Lung (tissue), 13 donors: Measurements from ENCODE around the gene CELA3B. TPM values are rescaled to one million over a fixed set of nuclear protein-coding genes. Genes with fewer than 3 reads are reported as not detected.

Experiments used
- ATAC-seq: fragments of 200-7000 bp; cut with Tn5 transposase; one replicate; pipeline ENCODE4 v1.9.1; 2020; ENCODE audit warnings: moderate number of reproducible peaks; ENCODE audit not compliant: insufficient read depth, low FRiP score
- DNase-seq, 3 donors: peaks; one replicate each; pipeline ENCODE4 v3.0.0-alpha.2; 2013 to 2017
- H3K27ac ChIP-seq, 2 donors: one replicate each; pipeline ENCODE4 v1.5.1; 2013; ENCODE audit warnings: mild to moderate bottlenecking in 2 of 2, moderate library complexity in 2 of 2, control low read depth in 1 of 2, inconsistent platforms in 1 of 2, low read depth in 1 of 2, low read length in 1 of 2
- H3K27me3 ChIP-seq, 3 donors: one replicate each; pipeline ENCODE4 v1.5.1; 2013; ENCODE audit warnings: low read length in 2 of 3; ENCODE audit not compliant: control insufficient read depth in 3 of 3, insufficient read depth in 3 of 3
- H3K36me3 ChIP-seq, 4 donors: one replicate each; pipeline ENCODE4 v1.5.1; 2013; ENCODE audit warnings: low read length in 4 of 4, mild to moderate bottlenecking in 1 of 4, moderate library complexity in 1 of 4; ENCODE audit not compliant: control insufficient read depth in 4 of 4, insufficient read depth in 4 of 4
- H3K4me1 ChIP-seq, 5 donors: one replicate each; pipeline ENCODE4 v1.5.1; 2013; ENCODE audit warnings: low read length in 5 of 5, mild to moderate bottlenecking in 2 of 5, moderate library complexity in 1 of 5; ENCODE audit not compliant: control insufficient read depth in 5 of 5, insufficient read depth in 5 of 5
- H3K4me3 ChIP-seq: one replicate; pipeline ENCODE4 v1.5.1; 2013; ENCODE audit warnings: mild to moderate bottlenecking, control low read depth, moderate library complexity
- H3K9ac ChIP-seq, 2 donors: one replicate each; pipeline ENCODE4 v1.5.1; 2013; ENCODE audit warnings: low read length in 2 of 2, control low read depth in 1 of 2; ENCODE audit not compliant: insufficient read depth in 1 of 2
- H3K9me3 ChIP-seq, 4 donors: one replicate each; pipeline ENCODE4 v1.5.1; 2013; ENCODE audit warnings: low read length in 3 of 4, mild to moderate bottlenecking in 1 of 4, moderate library complexity in 1 of 4; ENCODE audit not compliant: control insufficient read depth in 4 of 4, insufficient read depth in 3 of 4
- CTCF ChIP-seq: IDR thresholded peaks from 2 replicates; pipeline ENCODE4 v1.5.1; 2012; ENCODE audit warnings: mild to moderate bottlenecking; ENCODE audit errors: control extremely low read depth, extremely low read depth
- WGBS, 2 donors: extraction: QIAGEN DNeasy Blood & Tissue Kit; methylation state at CpG; one replicate each; pipeline ENCODE4 v1.1.7; 2013; 5-methylcytosine and 5-hydroxymethylcytosine counted together
- polyA plus RNA-seq, 2 donors: library from polyadenylated mRNA; stranded (reverse); fragments of 200-250 nt; gene quantifications; one replicate each; pipeline ENCODE4 v1.2.1, GENCODE V29; 2013
- small RNA-seq: library from RNA; depleted of rRNA; stranded (forward); fragments of <200 nt; gene quantifications from one replicate; pipeline ENCODE3, GENCODE V24; 2014; ENCODE audit warnings: low replicate concordance
- total RNA-seq, 2 donors: library from RNA; depleted of rRNA in 1 of 2; stranded (reverse); fragments of >200 nt in 1 of 2; gene quantifications; one replicate each; pipeline ENCODE4 v1.2.1, GENCODE V29; 2014 to 2021
- donor health status: control.
- donor health status: control.
- donor health status: Bipolar disorder and iron deficiency.
- donor health status: healthy.
- donor health status: DM: yes; HTN: yes; CAD: no.

CELA3B gene
- total and polyA plus RNA-seq, 4 donors = 0.18 to 6.7 (median 0.37) TPM; not detected in 1

- no peaks in the 10 kb centered on the region for H3K27me3 ChIP-seq
- TF ChIP-seq CTCF = no peak
- no peaks in the 10 kb centered on the region for H3K36me3 ChIP-seq
- no peak overlapping the region for H3K27ac ChIP-seq
- no peak for DNase-seq
- H3K9ac ChIP-seq = no peak overlapping the region
- WGBS, 2 donors = 73% methylated on average over 7 of the region's 7 CpGs
- H3K9me3 ChIP-seq = no peaks in the 10 kb centered on the region
- no peak overlapping the region for H3K4me3 ChIP-seq
- no peak for ATAC-seq
- H3K4me1 ChIP-seq = peaks cover 0 to 9% (median 7%) of the 10 kb centered on the region in 5 donors
These were observed 60.7 kb downstream of the CELA3B start for GRCh38 chr1:22037520-22037919.

- no peak for ATAC-seq
- TF ChIP-seq CTCF = no peak
- H3K27me3 ChIP-seq = no peaks in the 10 kb centered on the region
- no peak for DNase-seq
- no peaks in the 10 kb centered on the region for H3K36me3 ChIP-seq
- peak overlapping the region in 1 of 2 donors; percentile 10 for H3K27ac ChIP-seq
- 82 to 97% methylated on average over 5 of the region's 5 CpGs for WGBS, 2 donors
- no peak overlapping the region for H3K9ac ChIP-seq
- no peak overlapping the region for H3K4me3 ChIP-seq
- no peaks in the 10 kb centered on the region for H3K9me3 ChIP-seq
- peaks cover 0 to 9% (median 7%) of the 10 kb centered on the region in 5 donors for H3K4me1 ChIP-seq
These were observed 61.2 kb downstream of the CELA3B start for GRCh38 chr1:22038036-22038435.

Small RNA genes lying within 50 kb of the gene (small RNA-seq; reads per million reads assigned to genes)
- gene RN7SL186P (not detected), gene RN7SL386P (not detected), gene RNU6-1022P (not detected), gene RNU6-776P (not detected)

Other genes starting within 250 kb of the CELA3B start
- gene USP48, start 193.9 kb upstream of the CELA3B start, total RNA-seq = 100 to 1,000 TPM in 1 of 2 donors, 10 to 100 TPM in 1; 47.2 to 107 TPM
- 10 to 100 TPM; 15.6 to 19.8 TPM for gene USP48, start 193.9 kb upstream of the CELA3B start, polyA plus RNA-seq
- under 1 TPM; 0.20 to 0.43 TPM for gene LDLRAD2, start 164.8 kb upstream of the CELA3B start, total RNA-seq
- gene LDLRAD2, start 164.8 kb upstream of the CELA3B start, polyA plus RNA-seq = 1 to 10 TPM in 1 of 2 donors, under 1 TPM in 1; 0.65 to 2.8 TPM
- 100 to 1,000 TPM; 180 to 335 TPM for gene HSPG2, start 39.7 kb upstream of the CELA3B start, total RNA-seq
- 100 to 1,000 TPM in 1 of 2 donors, 10 to 100 TPM in 1; 58.0 to 100 TPM for gene HSPG2, start 39.7 kb upstream of the CELA3B start, polyA plus RNA-seq
- 10 to 100 TPM in 1 of 2 donors, not detected in 1; 11.7 TPM for gene CELA3A, start 24.6 kb downstream of the CELA3B start, total RNA-seq
- under 1 TPM; 0.26 to 0.92 TPM for gene CELA3A, start 24.6 kb downstream of the CELA3B start, polyA plus RNA-seq
- gene CDC42, start 75.7 kb downstream of the CELA3B start, total RNA-seq = 100 to 1,000 TPM; 225 to 231 TPM
- 100 to 1,000 TPM; 137 to 213 TPM for gene CDC42, start 75.7 kb downstream of the CELA3B start, polyA plus RNA-seq
- gene WNT4, start 166.1 kb downstream of the CELA3B start, total RNA-seq = 1 to 10 TPM; 2.3 to 4.2 TPM
- 1 to 10 TPM in 1 of 2 donors, under 1 TPM in 1; 0.94 to 2.1 TPM for gene WNT4, start 166.1 kb downstream of the CELA3B start, polyA plus RNA-seq